Measurements from ENCODE around the gene MRPL11.

DNA sequence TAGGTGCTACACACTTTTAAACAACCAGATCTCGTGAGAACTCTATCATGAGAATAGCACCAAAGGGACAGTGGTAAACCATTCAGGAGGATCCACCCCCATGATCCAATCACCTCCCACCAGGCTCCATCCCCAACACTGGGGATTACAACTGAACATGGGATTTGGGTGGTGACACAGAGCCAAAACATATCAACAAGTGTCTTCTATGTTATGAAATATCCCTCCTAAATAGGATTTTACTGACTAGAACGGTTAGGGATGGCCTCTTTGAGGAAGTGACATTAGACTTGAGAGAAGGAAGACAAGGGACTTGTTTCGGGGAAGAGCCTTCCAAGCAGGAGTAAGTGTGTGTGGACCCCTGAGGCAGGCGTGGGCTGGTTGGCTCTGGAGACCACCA is 11.9 kb upstream of the MRPL11 start:
- TF ChIP-seq, protein P1, sequence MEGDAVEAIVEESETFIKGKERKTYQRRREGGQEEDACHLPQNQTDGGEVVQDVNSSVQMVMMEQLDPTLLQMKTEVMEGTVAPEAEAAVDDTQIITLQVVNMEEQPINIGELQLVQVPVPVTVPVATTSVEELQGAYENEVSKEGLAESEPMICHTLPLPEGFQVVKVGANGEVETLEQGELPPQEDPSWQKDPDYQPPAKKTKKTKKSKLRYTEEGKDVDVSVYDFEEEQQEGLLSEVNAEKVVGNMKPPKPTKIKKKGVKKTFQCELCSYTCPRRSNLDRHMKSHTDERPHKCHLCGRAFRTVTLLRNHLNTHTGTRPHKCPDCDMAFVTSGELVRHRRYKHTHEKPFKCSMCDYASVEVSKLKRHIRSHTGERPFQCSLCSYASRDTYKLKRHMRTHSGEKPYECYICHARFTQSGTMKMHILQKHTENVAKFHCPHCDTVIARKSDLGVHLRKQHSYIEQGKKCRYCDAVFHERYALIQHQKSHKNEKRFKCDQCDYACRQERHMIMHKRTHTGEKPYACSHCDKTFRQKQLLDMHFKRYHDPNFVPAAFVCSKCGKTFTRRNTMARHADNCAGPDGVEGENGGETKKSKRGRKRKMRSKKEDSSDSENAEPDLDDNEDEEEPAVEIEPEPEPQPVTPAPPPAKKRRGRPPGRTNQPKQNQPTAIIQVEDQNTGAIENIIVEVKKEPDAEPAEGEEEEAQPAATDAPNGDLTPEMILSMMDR (IDR thresholded peaks at IDR 0.05; ENCODE audit: low read depth, low read length) = no peak
- TF ChIP-seq POLR2A (IDR thresholded peaks at IDR 0.05; ENCODE audit: extremely low read depth, insufficient read length) = no peak
- TF ChIP-seq MYC (IDR thresholded peaks at IDR 0.05; ENCODE audit: low read depth, low read length) = no peak
- TF ChIP-seq, protein P2, sequence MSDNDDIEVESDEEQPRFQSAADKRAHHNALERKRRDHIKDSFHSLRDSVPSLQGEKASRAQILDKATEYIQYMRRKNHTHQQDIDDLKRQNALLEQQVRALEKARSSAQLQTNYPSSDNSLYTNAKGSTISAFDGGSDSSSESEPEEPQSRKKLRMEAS (IDR thresholded peaks at IDR 0.05; ENCODE audit: low read depth, low read length) = no peak
